B cell (primary cell): ENCODE results near the gene DYNC1I1.

ENCODE experiments used
- EZH2 ChIP-seq: IDR thresholded peaks from 2 replicates; pipeline ENCODE4 v1.6.1; 2012; ENCODE audit warnings: borderline replicate concordance, low read depth, mild to moderate bottlenecking, moderate library complexity, low read length; ENCODE audit not compliant: insufficient read depth, poor library complexity, severe bottlenecking
- TF ChIP-seq, protein P1 (sequence below): fragments of 200-600 bp; IDR thresholded peaks from one replicate; pipeline ENCODE4 v1.8.0; 2022; ENCODE audit warnings: antibody characterized with exemption, mild to moderate bottlenecking

DNA sequence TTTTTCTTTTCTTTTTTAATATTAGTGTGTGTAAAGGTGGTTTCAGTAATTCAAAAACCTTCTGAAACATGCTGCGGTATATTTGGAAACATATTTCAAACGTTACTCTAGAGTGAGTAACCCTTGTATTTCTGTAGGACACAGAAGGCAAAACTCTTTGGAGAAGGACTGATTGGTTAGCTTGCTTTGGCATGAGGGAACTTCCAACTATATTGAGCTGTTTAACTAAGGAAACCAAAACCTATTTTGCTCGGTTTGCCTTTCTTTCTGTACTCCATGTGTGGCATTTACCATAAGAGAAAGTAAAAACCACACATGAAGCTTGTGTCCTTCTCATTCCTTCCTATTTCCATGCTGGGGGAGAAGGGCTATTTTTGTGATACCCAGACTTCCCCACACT is 149.8 kb downstream of the DYNC1I1 start:
- TF ChIP-seq, protein P1, sequence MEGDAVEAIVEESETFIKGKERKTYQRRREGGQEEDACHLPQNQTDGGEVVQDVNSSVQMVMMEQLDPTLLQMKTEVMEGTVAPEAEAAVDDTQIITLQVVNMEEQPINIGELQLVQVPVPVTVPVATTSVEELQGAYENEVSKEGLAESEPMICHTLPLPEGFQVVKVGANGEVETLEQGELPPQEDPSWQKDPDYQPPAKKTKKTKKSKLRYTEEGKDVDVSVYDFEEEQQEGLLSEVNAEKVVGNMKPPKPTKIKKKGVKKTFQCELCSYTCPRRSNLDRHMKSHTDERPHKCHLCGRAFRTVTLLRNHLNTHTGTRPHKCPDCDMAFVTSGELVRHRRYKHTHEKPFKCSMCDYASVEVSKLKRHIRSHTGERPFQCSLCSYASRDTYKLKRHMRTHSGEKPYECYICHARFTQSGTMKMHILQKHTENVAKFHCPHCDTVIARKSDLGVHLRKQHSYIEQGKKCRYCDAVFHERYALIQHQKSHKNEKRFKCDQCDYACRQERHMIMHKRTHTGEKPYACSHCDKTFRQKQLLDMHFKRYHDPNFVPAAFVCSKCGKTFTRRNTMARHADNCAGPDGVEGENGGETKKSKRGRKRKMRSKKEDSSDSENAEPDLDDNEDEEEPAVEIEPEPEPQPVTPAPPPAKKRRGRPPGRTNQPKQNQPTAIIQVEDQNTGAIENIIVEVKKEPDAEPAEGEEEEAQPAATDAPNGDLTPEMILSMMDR, result no peak
- no peak for TF ChIP-seq EZH2
